Measurements from ENCODE around the gene FUCA1. TPM values are rescaled to one million over a fixed set of nuclear protein-coding genes. Genes with fewer than 3 reads are reported as not detected.

The FUCA1 gene
- total and polyA plus RNA-seq, 2 donors (not counting 3 experiments of a cell fraction or from before 2014, with no cell fraction given), result 4.9 to 5.6 TPM

GRCh38 chr1:23809751-23810171 lies 58.3 kb downstream of the FUCA1 start:
- Histone ChIP-seq H3K4me3 (replicated peaks in 1 of 3; ENCODE audit: insufficient read depth in 1 of 3, low read depth in 1 of 3, low read length in 3 of 3) (no peak overlapping the region), H3K4me1 (ENCODE audit: control insufficient read depth, extremely low read depth, insufficient read depth, low read length) (no peaks in the 10 kb centered on the region), H3K36me3 (ENCODE audit: control insufficient read depth in 2 of 2, extremely low read depth in 1 of 2, insufficient read depth in 2 of 2, low read length in 2 of 2) (peaks cover 0 to 4% of the 10 kb centered on the region in 2 experiments), H3K79me2 (ENCODE audit: control insufficient read depth, insufficient read depth, low read length) (no peaks in the 10 kb centered on the region), H3K27ac (ENCODE audit: insufficient read depth, low read depth, low read length) (no peak overlapping the region), H3K27me3 (ENCODE audit: control insufficient read depth in 2 of 2, insufficient read depth in 2 of 2, low read length in 2 of 2) (no peaks in the 10 kb centered on the region), H4K20me1 (replicated peaks; ENCODE audit: control insufficient read depth, extremely low read depth, insufficient read depth, low read length) (no peaks in the 10 kb centered on the region), H3K4me2 (ENCODE audit: insufficient read depth, low read length) (no peak overlapping the region), H3K9ac (replicated peaks; ENCODE audit: extremely low read depth, insufficient read depth, low read length) (no peak overlapping the region), H3K9me3 (replicated peaks; ENCODE audit: control insufficient read depth, insufficient read depth, low read length) (no peaks in the 10 kb centered on the region), H3K9me1 (replicated peaks; ENCODE audit: control insufficient read depth, extremely low read depth, insufficient read depth, low read length) (no peaks in the 10 kb centered on the region), H2AFZ (ENCODE audit: low read depth, low read length) (no peak overlapping the region)
- dilution Hi-C loops (cut with MboI; ENCODE audit: extremely low pct_ligation_motif_present, low sequenced_read_pairs) (no loop called here), intact Hi-C loops (cut with micrococcal nuclease) (loop anchor here (1.0 to 5.0 kb wide), 7 partner anchors 16 to 303 kb away; partner anchors contain the start of genes FUCA1, HMGCL, MYOM3 and PNRC2)
- peak; percentile 44 for TF ChIP-seq JUN (IDR thresholded peaks at IDR 0.05; ENCODE audit: borderline replicate concordance, insufficient read depth, insufficient read length, low read depth)
- TF ChIP-seq CTCF (IDR thresholded peaks at IDR 0.05; ENCODE audit: extremely low read depth in 1 of 2, insufficient read depth in 1 of 2, low read depth in 1 of 2, low read length in 2 of 2), result peak; percentile 88 to 91
- TF ChIP-seq GATA2 (IDR thresholded peaks at IDR 0.05; ENCODE audit: insufficient read depth, insufficient read length, low read depth, low read length), result no peak
- FAIRE-seq, result peak; percentile 78
- no TSS peak for BruUV-seq (replicated peaks)
- ChIA-PET CTCF (interaction anchor here (0.6 to 4.0 kb wide), 16 partner anchors 9 to 219 kb away, joined by 3 to 28 read pairs (median 8); partner anchors contain the start of genes GALE and HMGCL), POLR2A (no interaction called here)
- peak; percentile 74 for DNase-seq (ENCODE audit: low read depth, low spot score)

- no peaks in the 10 kb centered on the region for H3K27me3 ChIP-seq (ENCODE audit: control insufficient read depth in 2 of 2, insufficient read depth in 2 of 2, low read length in 2 of 2)
- no peak overlapping the region for H2AFZ ChIP-seq (ENCODE audit: low read depth, low read length)
- no peaks in the 10 kb centered on the region for H3K9me3 ChIP-seq (replicated peaks; ENCODE audit: control insufficient read depth, insufficient read depth, low read length)
- no peak for DNase-seq (ENCODE audit: low read depth, low spot score)
- H3K9ac ChIP-seq (replicated peaks; ENCODE audit: extremely low read depth, insufficient read depth, low read length), result no peak overlapping the region
- ChIA-PET POLR2A (no interaction called here), CTCF (interaction anchor here (0.8 kb wide), 1 partner anchor 109 kb away, joined by 4 read pairs; no protein-coding TSS in a partner anchor)
- intact Hi-C loops (cut with micrococcal nuclease) (loop anchor here (5.0 kb wide), 1 partner anchor 220 kb away; no protein-coding TSS in a partner anchor), dilution Hi-C loops (cut with MboI; ENCODE audit: extremely low pct_ligation_motif_present, low sequenced_read_pairs) (no loop called here)
- FAIRE-seq, result no peak
- no peaks in the 10 kb centered on the region for H4K20me1 ChIP-seq (replicated peaks; ENCODE audit: control insufficient read depth, extremely low read depth, insufficient read depth, low read length)
- H3K4me3 ChIP-seq (replicated peaks in 1 of 3; ENCODE audit: insufficient read depth in 1 of 3, low read depth in 1 of 3, low read length in 3 of 3), result no peak overlapping the region
- no peak for TF ChIP-seq FOS (IDR thresholded peaks at IDR 0.05; ENCODE audit: borderline replicate concordance, insufficient read depth, low read length)
- TF ChIP-seq EZH2 (IDR thresholded peaks at IDR 0.05; ENCODE audit: borderline replicate concordance, low read depth, low read length, severe bottlenecking), result no peak
- TF ChIP-seq POLR2A (IDR thresholded peaks at IDR 0.05; ENCODE audit: low read depth, low read length), result no peak
- no peak for TF ChIP-seq GATA2 (IDR thresholded peaks at IDR 0.05; ENCODE audit: insufficient read depth, insufficient read length, low read depth, low read length)
- no peak for TF ChIP-seq JUN (IDR thresholded peaks at IDR 0.05; ENCODE audit: borderline replicate concordance, insufficient read depth, insufficient read length, low read depth)
- no peak for TF ChIP-seq MAX (IDR thresholded peaks at IDR 0.05; ENCODE audit: insufficient read depth, insufficient read length)
- no peak for TF ChIP-seq CTCF (IDR thresholded peaks at IDR 0.05; ENCODE audit: extremely low read depth in 1 of 2, insufficient read depth in 1 of 2, low read depth in 1 of 2, low read length in 2 of 2)
- TF ChIP-seq POLR2AphosphoS5 (IDR thresholded peaks at IDR 0.05; ENCODE audit: insufficient read depth, low read depth, low read length), result no peak
- TF ChIP-seq MYC (IDR thresholded peaks at IDR 0.05; ENCODE audit: low read depth, low read length), result no peak
- no TSS peak for BruUV-seq (replicated peaks)
- H3K36me3 ChIP-seq (ENCODE audit: control insufficient read depth in 2 of 2, extremely low read depth in 1 of 2, insufficient read depth in 2 of 2, low read length in 2 of 2), result peaks cover 0 to 2% of the 10 kb centered on the region in 2 experiments
- no peak overlapping the region for H3K4me2 ChIP-seq (ENCODE audit: insufficient read depth, low read length)
- H3K79me2 ChIP-seq (ENCODE audit: control insufficient read depth, insufficient read depth, low read length), result no peaks in the 10 kb centered on the region
- H3K4me1 ChIP-seq (ENCODE audit: control insufficient read depth, extremely low read depth, insufficient read depth, low read length), result no peaks in the 10 kb centered on the region
- no peak overlapping the region for H3K27ac ChIP-seq (ENCODE audit: insufficient read depth, low read depth, low read length)
- H3K9me1 ChIP-seq (replicated peaks; ENCODE audit: control insufficient read depth, extremely low read depth, insufficient read depth, low read length), result no peaks in the 10 kb centered on the region
Measured at GRCh38 chr1:23807453-23807852, 60.6 kb downstream of the FUCA1 start.
